DOHH2 (cell line): Measurements from ENCODE around the gene TSPAN12.

Experiments
- H3F3A ChIP-seq: fragments of 200-600 bp; sonication (generic), shearing (Covaris generic); 2 replicates; pipeline ENCODE4 v1.6.0; 2016; ENCODE audit warnings: antibody characterized with exemption, mild to moderate bottlenecking; ENCODE audit not compliant: control insufficient read depth, insufficient read depth
- H3K27ac ChIP-seq: fragments of 200-600 bp; sonication (generic); 2 replicates; pipeline ENCODE4 v1.5.1; 2014; ENCODE audit warnings: low read depth, mild to moderate bottlenecking, low read length, moderate library complexity
- H3K27me3 ChIP-seq: fragments of 200-600 bp; sonication (generic); 2 replicates; pipeline ENCODE4 v1.6.1; 2014; ENCODE audit warnings: mild to moderate bottlenecking, low read length, mixed read lengths; ENCODE audit not compliant: control insufficient read depth
- H3K36me3 ChIP-seq: fragments of 200-600 bp; sonication (generic); 2 replicates; pipeline ENCODE4 v1.6.1; 2014; ENCODE audit warnings: mild to moderate bottlenecking, low read length, moderate library complexity, mixed read lengths; ENCODE audit not compliant: control insufficient read depth
- H3K4me1 ChIP-seq: fragments of 200-600 bp; sonication (generic); 2 replicates; pipeline ENCODE4 v1.6.1; 2014; ENCODE audit warnings: mild to moderate bottlenecking, low read length, mixed read lengths; ENCODE audit not compliant: control insufficient read depth
- H3K4me2 ChIP-seq: fragments of 200-600 bp; sonication (generic); 2 replicates; pipeline ENCODE4 v1.6.0; 2014; ENCODE audit warnings: mild to moderate bottlenecking, low read length, moderate library complexity
- H3K4me3 ChIP-seq: fragments of 200-600 bp; sonication (generic); 2 replicates; pipeline ENCODE4 v1.5.1; 2014; ENCODE audit warnings: mild to moderate bottlenecking, low read length, mixed read lengths
- H3K79me2 ChIP-seq: fragments of 200-600 bp; sonication (generic); 2 replicates; pipeline ENCODE4 v1.6.1; 2014; ENCODE audit warnings: mild to moderate bottlenecking, low read length, mixed read lengths; ENCODE audit not compliant: control insufficient read depth
- H3K9me2 ChIP-seq: fragments of 200-600 bp; sonication (generic); replicated peaks from 2 replicates; pipeline ENCODE4 v1.6.1; 2014; ENCODE audit warnings: mild to moderate bottlenecking, low read length, mixed read lengths; ENCODE audit not compliant: control insufficient read depth
- H3K9me3 ChIP-seq: fragments of 200-600 bp; sonication (generic); 2 replicates; pipeline ENCODE4 v1.6.1; 2014; ENCODE audit warnings: antibody characterized with exemption, low read length, mixed read lengths; ENCODE audit not compliant: control insufficient read depth, insufficient read depth
- H4K20me1 ChIP-seq: fragments of 200-600 bp; sonication (generic); 2 replicates; pipeline ENCODE4 v1.6.0; 2014; ENCODE audit warnings: low read depth, mild to moderate bottlenecking, antibody characterized with exemption, low read length, moderate library complexity; ENCODE audit not compliant: control insufficient read depth, insufficient read depth
- EZH2phosphoT487 ChIP-seq: fragments of 200-600 bp; sonication (generic); IDR thresholded peaks from 2 replicates; pipeline ENCODE4 v1.6.1; 2017; ENCODE audit warnings: borderline replicate concordance, mild to moderate bottlenecking, antibody characterized with exemption, low read length, moderate library complexity, mixed read lengths
- TF ChIP-seq, protein P1 (sequence below): fragments of 200-600 bp; sonication (generic); IDR thresholded peaks from one replicate; pipeline ENCODE4 v1.5.1; 2014; ENCODE audit warnings: antibody characterized with exemption, mild to moderate bottlenecking, low read depth, low read length; ENCODE audit not compliant: poor library complexity, severe bottlenecking

The TSPAN12 gene

DNA sequence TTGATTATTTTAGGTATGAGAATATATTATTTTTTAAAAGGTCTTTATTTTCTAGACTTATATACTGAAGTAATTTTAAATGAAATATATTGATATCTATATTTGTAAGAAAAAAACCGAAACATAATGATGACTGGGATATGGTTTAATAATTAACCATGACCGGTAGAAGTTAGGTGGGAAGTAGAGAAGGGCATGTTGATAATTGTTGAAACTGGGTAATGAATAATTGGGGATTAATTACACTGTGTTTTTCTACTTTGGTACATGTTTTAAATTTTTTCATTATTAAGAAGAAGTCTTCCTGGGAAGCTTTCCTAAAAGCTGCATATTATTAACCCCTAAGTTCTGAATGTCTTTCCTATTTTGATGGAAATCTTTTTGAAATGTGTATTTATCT lies 16.3 kb downstream of the TSPAN12 start:
- H3K79me2 ChIP-seq = no peaks in the 10 kb centered on the region
- no peaks in the 10 kb centered on the region for H4K20me1 ChIP-seq
- no peaks in the 10 kb centered on the region for H3K27me3 ChIP-seq
- TF ChIP-seq, protein P1, sequence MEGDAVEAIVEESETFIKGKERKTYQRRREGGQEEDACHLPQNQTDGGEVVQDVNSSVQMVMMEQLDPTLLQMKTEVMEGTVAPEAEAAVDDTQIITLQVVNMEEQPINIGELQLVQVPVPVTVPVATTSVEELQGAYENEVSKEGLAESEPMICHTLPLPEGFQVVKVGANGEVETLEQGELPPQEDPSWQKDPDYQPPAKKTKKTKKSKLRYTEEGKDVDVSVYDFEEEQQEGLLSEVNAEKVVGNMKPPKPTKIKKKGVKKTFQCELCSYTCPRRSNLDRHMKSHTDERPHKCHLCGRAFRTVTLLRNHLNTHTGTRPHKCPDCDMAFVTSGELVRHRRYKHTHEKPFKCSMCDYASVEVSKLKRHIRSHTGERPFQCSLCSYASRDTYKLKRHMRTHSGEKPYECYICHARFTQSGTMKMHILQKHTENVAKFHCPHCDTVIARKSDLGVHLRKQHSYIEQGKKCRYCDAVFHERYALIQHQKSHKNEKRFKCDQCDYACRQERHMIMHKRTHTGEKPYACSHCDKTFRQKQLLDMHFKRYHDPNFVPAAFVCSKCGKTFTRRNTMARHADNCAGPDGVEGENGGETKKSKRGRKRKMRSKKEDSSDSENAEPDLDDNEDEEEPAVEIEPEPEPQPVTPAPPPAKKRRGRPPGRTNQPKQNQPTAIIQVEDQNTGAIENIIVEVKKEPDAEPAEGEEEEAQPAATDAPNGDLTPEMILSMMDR = no peak
- no peak for TF ChIP-seq EZH2phosphoT487
- H3K4me1 ChIP-seq = no peaks in the 10 kb centered on the region
- H3F3A ChIP-seq = no peaks in the 10 kb centered on the region
- no peaks in the 10 kb centered on the region for H3K36me3 ChIP-seq
- no peak overlapping the region for H3K4me3 ChIP-seq
- no peak overlapping the region for H3K4me2 ChIP-seq
- no peak overlapping the region for H3K27ac ChIP-seq
- H3K9me3 ChIP-seq = no peaks in the 10 kb centered on the region
- no peaks in the 10 kb centered on the region for H3K9me2 ChIP-seq

DNA sequence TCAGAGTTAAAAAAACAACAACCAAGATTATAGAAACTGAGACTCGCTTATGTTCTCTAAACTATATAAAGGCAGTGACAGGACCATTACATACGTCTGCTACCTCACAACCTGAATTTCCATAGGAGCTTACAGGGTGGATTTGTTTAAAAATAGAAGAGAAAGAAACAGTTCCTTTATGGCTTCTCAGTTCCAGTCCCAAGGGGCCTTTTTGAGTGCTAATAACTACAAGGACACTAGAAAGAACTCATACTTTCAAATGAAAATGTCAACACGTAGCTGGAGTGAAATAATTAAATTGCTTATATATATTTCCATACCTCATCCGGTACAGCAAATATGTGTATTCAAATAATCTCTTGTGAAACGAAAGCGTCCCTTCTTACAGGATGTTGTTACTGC lies 19.7 kb downstream of the TSPAN12 start:
- Histone ChIP-seq H3K9me2 (no peaks in the 10 kb centered on the region), H3K79me2 (no peaks in the 10 kb centered on the region), H3K27me3 (no peaks in the 10 kb centered on the region), H3K4me2 (no peak overlapping the region), H3K4me3 (no peak overlapping the region), H3F3A (no peaks in the 10 kb centered on the region), H3K4me1 (no peaks in the 10 kb centered on the region), H3K9me3 (no peaks in the 10 kb centered on the region), H3K27ac (no peak overlapping the region), H4K20me1 (no peaks in the 10 kb centered on the region), H3K36me3 (no peaks in the 10 kb centered on the region)
- TF ChIP-seq EZH2phosphoT487 = no peak
- TF ChIP-seq, protein P1 = no peak

DNA sequence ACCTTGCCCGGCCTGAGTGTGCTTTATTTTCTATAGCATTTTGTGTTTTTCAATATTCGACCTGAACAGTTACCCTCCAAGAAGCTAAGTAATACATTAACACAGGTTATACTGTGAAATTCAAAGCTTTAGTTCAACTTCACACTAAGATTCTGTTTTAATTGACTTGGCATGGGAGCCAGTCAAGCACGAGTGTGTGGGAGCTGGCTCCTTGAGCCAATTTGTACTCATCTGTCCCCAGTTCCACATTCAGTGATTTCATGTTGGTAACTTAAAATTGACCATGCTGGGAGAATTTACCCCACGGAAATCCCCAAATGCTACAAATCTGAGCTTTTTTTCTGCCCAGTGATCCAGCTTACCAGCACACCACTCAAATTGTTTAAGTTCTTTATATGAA lies 20.3 kb downstream of the TSPAN12 start:
- Histone ChIP-seq H3K4me1 (no peaks in the 10 kb centered on the region), H3K27ac (no peak overlapping the region), H3K9me2 (no peaks in the 10 kb centered on the region), H3K4me2 (no peak overlapping the region), H3K27me3 (no peaks in the 10 kb centered on the region), H3K9me3 (no peaks in the 10 kb centered on the region), H3K79me2 (no peaks in the 10 kb centered on the region), H3F3A (no peaks in the 10 kb centered on the region), H4K20me1 (no peaks in the 10 kb centered on the region), H3K4me3 (no peak overlapping the region), H3K36me3 (no peaks in the 10 kb centered on the region)
- TF ChIP-seq EZH2phosphoT487 = no peak
- TF ChIP-seq, protein P1 = no peak

DNA sequence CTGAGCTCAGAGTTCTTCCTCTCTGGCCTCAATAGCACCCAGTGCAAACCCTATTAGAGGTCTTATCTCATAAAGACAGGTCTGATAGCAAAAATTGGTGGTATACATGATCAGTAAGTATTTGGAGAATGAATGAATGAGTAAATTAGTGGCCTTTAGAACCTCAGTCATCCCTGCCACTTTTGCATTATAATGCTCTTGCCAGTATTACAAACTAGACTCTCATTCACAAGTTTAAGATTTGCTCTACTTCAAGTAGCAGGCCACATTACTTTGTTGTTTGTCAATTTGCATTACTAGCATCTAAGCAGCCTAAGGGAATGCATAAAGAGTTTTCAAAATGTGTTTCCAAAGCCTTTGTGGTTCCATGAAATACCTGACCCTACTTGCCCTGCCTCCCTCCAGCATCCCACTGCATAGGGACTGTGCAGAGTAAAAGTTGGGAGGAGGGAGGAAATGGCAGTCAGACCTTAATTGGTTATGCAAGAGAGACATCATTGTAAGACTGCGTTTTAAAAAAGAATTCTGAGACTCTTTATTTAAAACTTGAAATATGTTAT lies 21.3 kb downstream of the TSPAN12 start:
- H3F3A ChIP-seq = no peaks in the 10 kb centered on the region
- no peaks in the 10 kb centered on the region for H3K9me3 ChIP-seq
- H3K9me2 ChIP-seq = no peaks in the 10 kb centered on the region
- H3K4me1 ChIP-seq = no peaks in the 10 kb centered on the region
- no peak overlapping the region for H3K27ac ChIP-seq
- H3K4me3 ChIP-seq = no peak overlapping the region
- TF ChIP-seq, protein P1 = no peak
- TF ChIP-seq EZH2phosphoT487 = no peak
- H3K27me3 ChIP-seq = no peaks in the 10 kb centered on the region
- no peak overlapping the region for H3K4me2 ChIP-seq
- H3K79me2 ChIP-seq = no peaks in the 10 kb centered on the region
- H4K20me1 ChIP-seq = no peaks in the 10 kb centered on the region
- no peaks in the 10 kb centered on the region for H3K36me3 ChIP-seq
